ENCODE data around the gene RTN4R.

The RTN4R gene

DNA sequence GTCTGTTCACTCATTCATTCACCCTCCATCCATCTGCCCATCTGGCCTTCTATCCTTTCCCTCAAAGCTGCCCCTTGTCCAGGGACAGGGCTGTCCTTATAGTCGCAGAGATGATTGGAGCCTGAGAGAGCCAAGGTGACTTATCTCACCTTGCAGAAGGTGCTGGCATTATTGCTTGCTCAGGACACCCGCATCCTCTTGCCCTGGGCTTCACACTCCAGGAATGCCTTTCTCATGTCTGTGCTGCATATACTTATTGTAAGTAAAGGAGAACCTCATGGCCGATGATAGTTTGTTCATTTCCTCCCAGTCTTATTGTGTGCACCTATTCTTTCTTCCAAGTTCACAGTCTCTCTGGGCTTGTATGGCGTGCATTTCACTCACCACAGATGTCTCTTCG lies 68.2 kb downstream of the RTN4R start:
- DNase-seq (ENCODE audit: insufficient read length, low spot score) (no peak), FAIRE-seq (no peak)
- TF ChIP-seq PAX5 (IDR thresholded peaks at IDR 0.05; ENCODE audit: insufficient read depth, low read length, severe bottlenecking) (no peak), TAF1 (IDR thresholded peaks at IDR 0.05; ENCODE audit: low read depth, low read length) (no peak), POU2F2 (IDR thresholded peaks at IDR 0.05; ENCODE audit: low read depth, low read length) (no peak), SPI1 (IDR thresholded peaks at IDR 0.05; ENCODE audit: low read depth, low read length) (no peak), POLR2AphosphoS5 (IDR thresholded peaks at IDR 0.05; ENCODE audit: low read depth, low read length) (no peak), POLR2A (IDR thresholded peaks at IDR 0.05; ENCODE audit: low read depth, low read length) (no peak)

GRCh38 chr22:20199413-20199842 lies 68.7 kb downstream of the RTN4R start:
- no peak for TF ChIP-seq TAF1 (IDR thresholded peaks at IDR 0.05; ENCODE audit: low read depth, low read length)
- TF ChIP-seq POU2F2 (IDR thresholded peaks at IDR 0.05; ENCODE audit: low read depth, low read length) = no peak
- TF ChIP-seq POLR2AphosphoS5 (IDR thresholded peaks at IDR 0.05; ENCODE audit: low read depth, low read length) = no peak
- TF ChIP-seq POLR2A (IDR thresholded peaks at IDR 0.05; ENCODE audit: low read depth, low read length) = no peak
- TF ChIP-seq SPI1 (IDR thresholded peaks at IDR 0.05; ENCODE audit: low read depth, low read length) = no peak
- TF ChIP-seq PAX5 (IDR thresholded peaks at IDR 0.05; ENCODE audit: insufficient read depth, low read length, severe bottlenecking) = no peak
- DNase-seq (ENCODE audit: insufficient read length, low spot score) = no peak
- no peak for FAIRE-seq

DNA sequence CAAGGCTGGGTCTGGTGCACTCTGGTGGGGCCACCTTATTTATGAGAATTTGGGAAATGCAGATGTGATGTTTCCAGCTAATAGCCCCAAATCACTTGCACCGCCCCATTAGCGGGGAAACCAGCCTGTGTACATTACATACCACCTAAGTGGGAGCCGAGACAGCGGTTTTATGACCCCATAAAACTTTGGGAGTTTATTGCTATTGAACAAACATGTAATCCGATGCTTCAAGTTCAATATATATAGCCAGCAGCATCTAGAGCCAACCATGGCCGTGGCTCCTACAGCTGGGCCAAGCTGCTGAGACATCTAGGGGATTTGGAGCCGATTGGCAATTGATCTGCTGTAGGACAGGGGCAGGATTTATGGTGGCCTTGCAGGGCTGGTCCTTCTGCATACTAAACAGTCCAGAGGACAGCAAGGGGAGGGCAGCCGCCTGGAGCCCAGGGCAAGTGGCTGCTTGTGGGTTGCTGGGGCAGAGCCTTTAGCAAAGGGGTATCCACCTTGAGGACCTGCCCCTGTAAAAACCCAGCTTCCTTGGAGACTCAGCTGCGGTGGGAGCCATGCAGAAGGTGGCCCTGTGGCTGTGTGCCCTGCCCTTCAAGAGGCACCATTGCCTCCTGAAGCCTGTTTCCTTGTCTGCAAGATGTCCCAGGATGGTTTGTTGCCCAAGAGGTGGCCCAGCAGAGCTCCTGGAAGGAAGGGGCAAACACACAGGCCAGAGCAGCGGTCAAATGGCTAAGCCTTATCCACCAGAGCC lies 69.4 kb downstream of the RTN4R start:
- DNase-seq (ENCODE audit: insufficient read length, low spot score) = no peak
- FAIRE-seq = no peak
- TF ChIP-seq POLR2AphosphoS5 (IDR thresholded peaks at IDR 0.05; ENCODE audit: low read depth, low read length) = no peak
- no peak for TF ChIP-seq POU2F2 (IDR thresholded peaks at IDR 0.05; ENCODE audit: low read depth, low read length)
- TF ChIP-seq PAX5 (IDR thresholded peaks at IDR 0.05; ENCODE audit: insufficient read depth, low read length, severe bottlenecking) = no peak
- no peak for TF ChIP-seq TAF1 (IDR thresholded peaks at IDR 0.05; ENCODE audit: low read depth, low read length)
- TF ChIP-seq POLR2A (IDR thresholded peaks at IDR 0.05; ENCODE audit: low read depth, low read length) = no peak
- no peak for TF ChIP-seq SPI1 (IDR thresholded peaks at IDR 0.05; ENCODE audit: low read depth, low read length)

GRCh38 chr22:20197407-20198030 lies 70.6 kb downstream of the RTN4R start:
- DNase-seq (ENCODE audit: insufficient read length, low spot score) = no peak
- FAIRE-seq = no peak
- TF ChIP-seq POU2F2 (IDR thresholded peaks at IDR 0.05; ENCODE audit: low read depth, low read length) = no peak
- no peak for TF ChIP-seq SPI1 (IDR thresholded peaks at IDR 0.05; ENCODE audit: low read depth, low read length)
- no peak for TF ChIP-seq PAX5 (IDR thresholded peaks at IDR 0.05; ENCODE audit: insufficient read depth, low read length, severe bottlenecking)
- no peak for TF ChIP-seq POLR2AphosphoS5 (IDR thresholded peaks at IDR 0.05; ENCODE audit: low read depth, low read length)
- TF ChIP-seq TAF1 (IDR thresholded peaks at IDR 0.05; ENCODE audit: low read depth, low read length) = no peak
- no peak for TF ChIP-seq POLR2A (IDR thresholded peaks at IDR 0.05; ENCODE audit: low read depth, low read length)

- no peak for DNase-seq (ENCODE audit: insufficient read length, low spot score)
- TF ChIP-seq PAX5 (IDR thresholded peaks at IDR 0.05; ENCODE audit: insufficient read depth, low read length, severe bottlenecking) = no peak
- no peak for TF ChIP-seq POLR2AphosphoS5 (IDR thresholded peaks at IDR 0.05; ENCODE audit: low read depth, low read length)
- no peak for FAIRE-seq
Measured at GRCh38 chr22:20196094-20196842, 71.8 kb downstream of the RTN4R start.

GRCh38 chr22:20194681-20195593 lies 73.2 kb downstream of the RTN4R start:
- FAIRE-seq (no peak), DNase-seq (ENCODE audit: insufficient read length, low spot score) (no peak)
- TF ChIP-seq SPI1 (IDR thresholded peaks at IDR 0.05; ENCODE audit: low read depth, low read length) = no peak
- no peak for TF ChIP-seq POLR2A (IDR thresholded peaks at IDR 0.05; ENCODE audit: low read depth, low read length)
- TF ChIP-seq POU2F2 (IDR thresholded peaks at IDR 0.05; ENCODE audit: low read depth, low read length) = no peak
- TF ChIP-seq POLR2AphosphoS5 (IDR thresholded peaks at IDR 0.05; ENCODE audit: low read depth, low read length) = no peak
- TF ChIP-seq TAF1 (IDR thresholded peaks at IDR 0.05; ENCODE audit: low read depth, low read length) = no peak
- no peak for TF ChIP-seq PAX5 (IDR thresholded peaks at IDR 0.05; ENCODE audit: insufficient read depth, low read length, severe bottlenecking)

DNA sequence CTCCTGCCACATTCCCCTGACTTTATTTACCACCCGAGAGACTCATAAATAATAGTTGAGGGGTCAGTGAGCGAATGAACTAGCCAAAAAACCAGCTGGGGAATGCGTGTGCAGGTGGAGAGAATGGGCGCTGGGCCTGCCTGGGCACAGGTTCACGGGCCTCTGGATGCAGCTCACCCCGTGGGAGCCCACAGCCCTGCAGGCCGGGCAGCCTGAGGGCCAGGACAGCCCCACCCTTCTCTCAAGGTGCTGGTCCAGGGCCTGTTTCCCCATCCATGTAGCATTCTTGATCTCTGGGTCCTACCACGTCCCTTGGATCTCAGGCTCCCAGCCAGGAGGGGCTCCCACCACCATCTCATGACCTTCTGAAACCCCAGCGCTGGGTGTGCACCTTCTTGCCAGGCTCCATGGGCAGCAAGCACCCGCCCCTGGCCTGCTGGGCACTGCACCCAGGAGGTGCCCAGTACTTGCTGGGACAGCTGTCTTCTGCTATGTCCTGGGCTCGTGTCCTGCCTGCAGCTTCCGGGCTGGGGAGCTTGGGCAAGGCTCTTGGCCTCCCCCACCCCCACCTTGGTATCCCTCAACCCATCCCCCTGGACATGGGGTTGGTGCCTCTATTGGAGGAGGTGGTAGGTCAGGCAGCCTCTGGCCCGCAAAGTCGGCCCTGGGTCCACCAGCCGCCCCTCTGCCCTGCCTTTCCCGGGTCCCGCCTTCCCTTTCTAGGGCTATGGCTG lies 74.2 kb downstream of the RTN4R start:
- no peak for TF ChIP-seq TAF1 (IDR thresholded peaks at IDR 0.05; ENCODE audit: low read depth, low read length)
- no peak for TF ChIP-seq PAX5 (IDR thresholded peaks at IDR 0.05; ENCODE audit: insufficient read depth, low read length, severe bottlenecking)
- TF ChIP-seq SPI1 (IDR thresholded peaks at IDR 0.05; ENCODE audit: low read depth, low read length) = no peak
- no peak for TF ChIP-seq POLR2A (IDR thresholded peaks at IDR 0.05; ENCODE audit: low read depth, low read length)
- TF ChIP-seq POU2F2 (IDR thresholded peaks at IDR 0.05; ENCODE audit: low read depth, low read length) = no peak
- no peak for TF ChIP-seq POLR2AphosphoS5 (IDR thresholded peaks at IDR 0.05; ENCODE audit: low read depth, low read length)
- FAIRE-seq (no peak), DNase-seq (ENCODE audit: insufficient read length, low spot score) (no peak)
